Measurements from ENCODE around the gene SIGLEC1.
A peak's percentile ranks its signal among the peaks of the same experiment; 100 is the strongest.

The SIGLEC1 gene

DNA sequence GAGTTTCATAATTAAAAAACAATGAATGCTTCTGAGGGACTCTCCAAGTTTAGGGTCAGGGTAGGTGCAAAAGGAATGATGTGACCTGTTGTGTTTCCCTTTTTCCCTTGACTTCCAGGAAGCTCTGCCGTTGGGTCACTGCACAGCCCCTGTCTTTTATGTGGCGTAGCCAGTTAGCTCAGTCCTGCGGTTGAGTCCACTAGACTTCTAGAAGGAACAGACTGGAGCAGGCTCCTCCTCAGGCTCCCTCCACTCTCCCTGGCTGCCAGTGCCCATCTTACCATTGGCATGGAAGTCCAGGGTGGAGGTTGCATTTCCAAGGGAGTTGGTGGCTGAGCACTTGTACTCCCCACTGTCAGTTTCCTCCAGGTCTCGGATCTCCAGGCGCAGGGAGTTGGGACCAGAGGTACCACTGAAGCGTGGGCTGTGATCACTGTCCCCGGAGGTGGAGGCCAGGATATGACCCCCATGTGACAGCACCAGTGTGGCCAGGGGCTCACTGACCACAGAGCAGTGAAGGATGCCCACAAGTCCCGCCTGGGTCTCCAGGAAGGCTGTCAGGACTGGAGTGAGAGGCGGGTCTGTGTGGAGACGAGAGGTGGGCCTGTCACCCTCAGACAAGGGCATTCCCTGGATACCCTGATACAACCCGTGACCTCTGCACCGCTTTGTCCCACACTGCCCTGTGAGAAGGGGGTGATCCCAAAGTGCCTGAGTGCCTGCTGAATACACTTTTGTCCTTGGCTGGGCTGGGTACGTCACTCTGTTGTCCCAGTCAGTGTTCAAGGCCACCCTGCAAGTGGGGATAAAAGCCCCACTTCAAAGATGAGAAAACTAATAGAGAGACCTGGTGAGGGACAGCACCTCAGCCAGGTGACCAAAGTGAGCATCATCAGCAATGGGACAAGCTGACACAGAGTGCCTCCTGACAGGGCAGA lies 11.1 kb downstream of the SIGLEC1 start:
- DNase-seq (ENCODE audit: low spot score) (no peak), FAIRE-seq (no peak)

DNA sequence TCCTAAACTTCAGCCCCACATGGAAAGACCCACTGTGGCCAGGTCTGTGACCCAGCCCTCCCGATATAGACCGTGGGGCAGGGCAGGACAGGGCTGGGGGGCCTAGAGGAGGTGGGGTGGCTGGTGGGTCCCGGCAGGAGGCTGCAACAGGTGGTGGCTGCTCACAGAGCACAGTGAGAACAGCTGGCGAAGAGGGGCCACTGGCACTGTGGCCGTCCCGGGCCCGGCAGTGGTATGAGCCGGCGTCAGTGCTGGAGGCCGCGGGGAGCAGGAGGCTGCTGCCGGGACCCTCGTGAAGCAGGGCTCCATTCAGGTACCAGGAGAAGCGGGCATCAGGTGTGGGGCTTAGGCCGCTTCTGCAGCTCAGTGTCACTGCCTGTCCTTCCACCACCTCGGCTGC lies 13.4 kb downstream of the SIGLEC1 start:
- DNase-seq (ENCODE audit: low spot score): no peak
- FAIRE-seq: no peak

- FAIRE-seq (no peak), DNase-seq (ENCODE audit: low spot score) (no peak)
These were observed 13.8 kb downstream of the SIGLEC1 start for GRCh38 chr20:3698591-3699001.

- DNase-seq (ENCODE audit: low spot score): no peak
- no peak for FAIRE-seq
These were observed 14.7 kb downstream of the SIGLEC1 start for GRCh38 chr20:3697588-3698305.

DNA sequence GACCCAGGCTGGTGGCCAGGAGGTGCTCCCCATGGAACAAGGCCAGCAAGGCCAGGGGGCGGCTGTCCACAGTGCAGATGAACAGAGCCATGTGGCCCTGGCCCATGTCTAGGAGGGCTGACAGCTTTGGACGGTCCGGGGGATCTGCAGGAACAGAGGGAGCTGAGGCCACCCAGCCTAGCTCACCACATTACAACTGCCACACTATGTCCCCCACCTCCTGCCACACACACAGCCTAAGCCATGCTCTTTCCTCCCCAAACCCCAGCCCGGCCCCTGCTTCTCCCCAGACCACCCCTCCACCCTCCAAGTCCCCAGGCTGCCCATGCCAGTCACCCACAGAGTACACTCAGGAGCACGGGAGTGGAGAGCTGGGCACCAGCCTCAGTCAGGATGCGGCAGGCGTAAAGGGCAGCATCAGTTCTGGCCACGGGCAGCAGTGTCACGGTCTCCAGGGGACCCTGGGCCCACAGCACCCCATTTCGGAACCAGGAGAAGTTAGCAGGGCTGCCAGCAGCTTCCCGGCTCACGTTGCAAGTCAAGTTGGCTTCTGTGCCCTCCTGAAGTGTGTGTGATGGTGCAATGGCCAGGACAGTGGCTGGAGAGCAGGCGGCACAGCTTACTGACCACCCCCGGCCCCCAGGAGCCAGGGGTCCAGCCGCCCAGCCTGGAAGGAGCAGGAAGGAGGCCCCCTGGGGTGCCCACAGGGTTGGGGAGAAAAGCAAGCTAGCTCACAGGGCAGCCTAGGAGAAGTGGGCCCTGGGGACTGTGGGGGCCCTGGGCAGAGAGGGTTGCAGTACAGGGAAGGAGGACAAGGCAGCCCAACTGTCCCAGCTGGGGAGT lies 15.4 kb downstream of the SIGLEC1 start:
- DNase-seq (ENCODE audit: low spot score) (no peak), FAIRE-seq (no peak)

DNA sequence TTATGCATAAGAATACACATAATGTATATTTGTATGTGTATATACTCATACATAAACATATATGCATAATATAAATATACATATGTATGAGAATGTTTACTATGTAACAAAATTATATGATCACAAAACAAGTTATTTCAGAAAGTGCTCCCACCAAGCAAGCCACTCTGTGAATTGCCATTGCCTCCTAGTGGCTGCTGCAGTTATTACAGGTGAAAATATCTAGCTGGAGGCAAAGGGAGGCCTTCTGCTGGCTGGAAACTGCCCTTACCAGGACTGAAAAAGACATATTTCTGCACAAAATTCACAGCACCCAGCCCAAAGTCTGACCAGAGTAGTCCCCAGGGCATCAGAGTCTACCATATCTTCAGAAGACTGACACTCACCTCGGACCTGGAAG lies 16.2 kb downstream of the SIGLEC1 start:
- peak; percentile 7 for DNase-seq (ENCODE audit: low spot score)
- FAIRE-seq: no peak

DNA sequence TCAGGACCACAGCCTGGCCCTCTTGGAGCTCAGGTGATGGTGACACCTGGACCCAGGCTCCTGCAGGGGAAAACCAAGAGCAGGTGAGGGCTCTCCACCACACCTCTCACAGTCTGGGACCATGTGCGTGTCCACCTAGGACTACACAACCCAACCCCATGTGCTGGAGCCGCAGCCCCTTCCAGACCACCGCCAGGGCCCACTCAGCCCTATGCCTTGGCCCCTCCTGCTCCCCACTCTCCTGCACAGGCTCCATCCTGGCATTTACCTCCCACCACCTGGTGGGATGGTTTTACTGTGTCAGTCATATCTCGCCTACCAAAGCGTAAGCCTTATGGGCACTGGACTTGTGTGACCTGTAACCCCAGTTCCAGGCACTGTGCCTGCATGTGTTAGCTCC lies 17.5 kb downstream of the SIGLEC1 start:
- FAIRE-seq: no peak
- no peak for DNase-seq (ENCODE audit: low spot score)

DNA sequence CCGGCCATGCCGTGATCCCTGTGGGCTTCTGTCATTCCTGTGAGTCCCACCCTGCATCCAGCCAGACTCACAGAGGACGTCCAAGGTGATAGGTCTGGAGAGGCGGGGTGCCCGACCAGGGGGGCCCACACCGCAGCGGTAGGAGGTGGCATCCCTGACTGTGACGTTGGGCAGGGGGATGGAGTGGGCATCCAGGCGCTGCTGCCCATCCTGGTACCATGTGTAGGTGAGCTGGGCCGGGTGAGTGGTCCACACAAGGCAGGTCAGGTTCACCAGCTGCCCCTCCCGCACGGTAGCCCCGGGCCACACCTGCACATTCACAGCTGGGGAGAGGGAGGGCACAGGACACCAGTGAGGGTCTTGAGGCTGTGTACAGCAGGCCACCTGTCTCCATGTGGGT lies 19.0 kb downstream of the SIGLEC1 start:
- DNase-seq (ENCODE audit: low spot score): no peak
- FAIRE-seq: no peak

DNA sequence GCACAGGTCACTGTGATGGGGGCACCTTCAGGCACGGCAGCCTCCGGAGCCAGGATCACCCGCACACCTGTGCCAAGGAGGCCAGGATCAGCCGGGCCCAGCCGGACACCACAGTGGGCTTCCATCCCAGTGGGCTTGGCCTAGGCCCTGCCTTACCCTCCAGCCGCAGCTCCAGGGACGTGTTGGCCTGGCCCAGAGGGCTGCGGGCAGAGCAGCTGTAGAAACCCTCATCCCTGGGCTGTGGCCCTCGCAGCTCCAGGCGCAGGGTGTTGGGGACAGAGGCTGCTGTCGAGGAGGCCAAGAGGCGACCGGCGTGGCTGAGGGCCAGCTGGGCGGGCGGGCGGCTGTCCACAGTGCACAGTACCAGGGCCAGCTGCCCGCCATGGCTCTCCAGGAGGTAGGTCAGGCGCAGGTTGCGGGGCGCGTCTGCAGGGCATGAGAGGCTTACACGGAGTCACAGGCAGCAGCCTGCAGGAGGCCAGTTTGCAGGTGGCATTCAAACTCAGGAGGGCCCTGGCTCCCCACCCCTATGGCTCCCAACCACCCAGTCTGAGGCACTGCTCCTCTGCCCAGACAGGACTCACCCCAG lies 19.6 kb downstream of the SIGLEC1 start:
- DNase-seq (ENCODE audit: low spot score): no peak
- FAIRE-seq: no peak

- FAIRE-seq (no peak), DNase-seq (ENCODE audit: low spot score) (no peak)
These were observed 20.5 kb downstream of the SIGLEC1 start for GRCh38 chr20:3691897-3692296.

- FAIRE-seq: no peak
- DNase-seq (ENCODE audit: low spot score): no peak
These were observed 21.1 kb downstream of the SIGLEC1 start for GRCh38 chr20:3691306-3691705.

- DNase-seq (ENCODE audit: low spot score) (no peak), FAIRE-seq (no peak)
These were observed 22.0 kb downstream of the SIGLEC1 start for GRCh38 chr20:3690413-3690812.

- DNase-seq (ENCODE audit: low spot score): no peak
- no peak for FAIRE-seq
These were observed 22.4 kb downstream of the SIGLEC1 start for GRCh38 chr20:3689978-3690377.

DNA sequence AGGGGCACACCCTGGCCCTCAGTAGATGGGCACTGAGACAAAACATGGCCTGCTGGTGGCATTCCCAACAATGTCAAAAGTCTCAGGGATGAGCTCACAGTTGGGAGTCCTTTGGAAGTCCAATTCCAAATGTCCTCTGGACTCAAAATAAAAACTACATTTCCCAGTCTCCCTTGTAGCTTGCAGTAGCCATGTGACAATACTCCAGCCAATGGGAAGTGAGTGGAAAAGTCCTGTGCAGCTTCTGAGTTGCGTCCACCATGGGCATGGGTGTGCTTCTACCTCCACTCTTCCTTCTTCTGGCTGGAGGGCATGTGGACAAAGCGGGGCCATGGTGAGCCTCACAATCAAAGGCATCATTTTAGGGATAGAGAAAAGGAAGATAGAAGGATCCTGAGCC lies 24.7 kb downstream of the SIGLEC1 start:
- DNase-seq (ENCODE audit: low spot score): no peak
- no peak for FAIRE-seq

- FAIRE-seq: no peak
- peak; percentile 5 for DNase-seq (ENCODE audit: low spot score)
These were observed 25.5 kb downstream of the SIGLEC1 start for GRCh38 chr20:3686867-3687321.

GRCh38 chr20:3686421-3686820 lies 26.0 kb downstream of the SIGLEC1 start:
- DNase-seq (ENCODE audit: low spot score) (no peak), FAIRE-seq (no peak)

- FAIRE-seq (no peak), DNase-seq (ENCODE audit: low spot score) (no peak)
These were observed 27.1 kb downstream of the SIGLEC1 start for GRCh38 chr20:3685341-3685740.

DNA sequence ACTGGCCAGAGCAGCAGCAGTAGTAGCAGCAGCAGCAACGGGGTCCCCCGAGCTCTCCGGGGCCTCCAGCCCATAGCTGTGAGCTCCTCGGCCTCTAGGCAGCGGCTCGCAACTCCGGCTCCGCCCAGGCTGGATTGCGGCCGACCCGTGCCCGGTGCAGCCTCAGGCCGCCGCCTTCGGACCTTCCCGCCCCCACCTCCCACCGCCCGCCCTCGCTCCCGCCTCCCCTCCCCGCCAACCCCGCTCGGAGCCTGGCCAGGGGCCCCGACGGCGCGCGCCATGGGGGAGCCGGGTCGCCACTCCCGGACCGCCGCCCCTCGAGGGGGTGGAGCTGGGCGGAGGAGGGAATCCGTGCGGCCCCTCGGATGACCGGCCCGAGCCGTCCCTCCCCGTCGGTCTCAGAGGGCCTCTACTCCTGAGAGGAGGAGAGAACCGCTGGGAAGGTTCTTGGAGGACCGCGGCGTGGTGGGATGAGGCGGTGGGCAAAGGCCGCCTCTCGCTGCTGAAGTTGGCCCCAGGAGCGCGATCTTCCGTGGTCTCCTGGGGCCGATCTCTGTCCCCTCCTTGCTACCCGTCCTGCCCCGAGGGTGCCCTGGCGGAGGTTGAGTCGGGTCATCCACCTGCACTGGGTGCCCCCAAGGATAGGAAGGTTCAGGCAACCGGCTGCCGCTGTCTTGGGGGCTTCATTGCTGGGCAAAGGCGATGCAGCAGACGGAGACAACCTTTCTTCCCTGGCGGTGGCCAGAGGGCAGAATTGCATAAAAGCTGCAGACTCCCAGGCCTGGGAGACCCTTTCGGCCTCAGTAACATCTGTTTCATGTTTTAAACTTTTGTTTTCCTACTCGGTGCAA lies 30.2 kb downstream of the SIGLEC1 start, which contains the start of gene ADAM33:
ADAM33 (minus strand) TSS at position 80 of the 851 bp plus-strand sequence; CDS start at position 74, 6 bp downstream.
- DNase-seq (ENCODE audit: low spot score) (no peak), FAIRE-seq (no peak)

DNA sequence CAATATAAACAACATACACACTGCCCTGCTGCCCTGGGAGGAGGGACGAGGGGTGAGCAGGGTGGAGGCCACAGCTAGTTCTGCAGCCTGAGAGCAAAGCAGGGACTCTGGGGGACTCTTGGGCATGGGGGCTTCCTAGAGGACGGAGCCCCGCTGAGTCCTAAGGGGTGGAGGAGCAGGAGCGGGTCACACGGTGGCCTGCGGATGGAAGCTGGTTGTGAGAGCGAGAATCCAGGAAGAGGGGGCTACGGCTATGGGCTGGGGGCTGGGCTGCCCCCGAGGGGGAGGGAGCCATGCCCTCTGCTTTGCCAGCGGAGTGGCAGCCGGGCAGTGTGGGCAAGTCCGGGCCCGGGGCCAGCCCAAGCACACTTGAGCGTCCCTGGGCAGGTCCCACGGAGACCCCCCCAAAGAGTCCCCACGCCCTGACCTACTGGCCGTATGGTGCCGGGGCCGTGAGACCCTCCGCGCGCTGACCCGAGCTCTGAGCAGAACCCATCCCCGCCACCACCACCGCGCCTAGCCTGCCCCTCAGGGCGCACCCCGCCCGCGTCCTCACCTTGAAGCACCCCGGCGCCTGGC lies 31.0 kb downstream of the SIGLEC1 start:
- DNase-seq (ENCODE audit: low spot score): no peak

More for the DNA sequence above, 31.0 kb downstream of the SIGLEC1 start:
- FAIRE-seq: no peak
